KMS-11 (cell line): Measurements from ENCODE around the gene PRM1.

Experiments used
- H2AFZ ChIP-seq: fragments of 200-600 bp; sonication (generic); 2 replicates; pipeline ENCODE4 v1.6.1; 2016; ENCODE audit warnings: antibody characterized with exemption, mixed run types, low read depth
- H3K27ac ChIP-seq: fragments of 200-600 bp; sonication (generic); 2 replicates; pipeline ENCODE4 v1.6.1; 2016; ENCODE audit warnings: mild to moderate bottlenecking, mixed run types
- H3K27me3 ChIP-seq: fragments of 200-600 bp; sonication (generic); 2 replicates; pipeline ENCODE4 v1.6.1; 2017; ENCODE audit warnings: mild to moderate bottlenecking, low read depth, mixed run types, moderate library complexity; ENCODE audit not compliant: insufficient read depth
- H3K36me3 ChIP-seq: fragments of 200-600 bp; sonication (generic); 2 replicates; pipeline ENCODE4 v1.6.1; 2017; ENCODE audit warnings: mild to moderate bottlenecking, mixed run types; ENCODE audit not compliant: insufficient read depth
- H3K4me1 ChIP-seq: fragments of 200-600 bp; sonication (generic); 2 replicates; pipeline ENCODE4 v1.6.1; 2016; ENCODE audit warnings: mild to moderate bottlenecking, low read depth, mixed run types; ENCODE audit not compliant: poor library complexity, severe bottlenecking
- H3K4me2 ChIP-seq: fragments of 200-600 bp; sonication (generic); 2 replicates; pipeline ENCODE4 v1.7.0; 2016; ENCODE audit warnings: mild to moderate bottlenecking, mixed run types
- H3K4me3 ChIP-seq: fragments of 200-600 bp; sonication (generic); IDR thresholded peaks from 2 replicates; pipeline ENCODE4 v1.6.1; 2017; ENCODE audit warnings: low read depth, low read length, mixed read lengths; ENCODE audit not compliant: insufficient read depth
- H3K79me2 ChIP-seq: fragments of 200-600 bp; sonication (generic); 2 replicates; pipeline ENCODE4 v1.6.1; 2016; ENCODE audit warnings: low read depth, mixed run types; ENCODE audit not compliant: insufficient read depth
- H3K9ac ChIP-seq: fragments of 200-600 bp; sonication (generic); 2 replicates; pipeline ENCODE4 v1.6.1; 2016; ENCODE audit warnings: mild to moderate bottlenecking, mixed run types
- H4K20me1 ChIP-seq: fragments of 200-600 bp; sonication (generic); 2 replicates; pipeline ENCODE4 v1.6.1; 2016; ENCODE audit warnings: mild to moderate bottlenecking, mixed run types; ENCODE audit not compliant: insufficient read depth
- TF ChIP-seq, protein P1 (sequence below): fragments of 200-600 bp; sonication (generic); conservative IDR thresholded peaks from 2 replicates; pipeline ENCODE4 v1.6.1; 2017; ENCODE audit warnings: low read depth, mild to moderate bottlenecking, antibody characterized with exemption, low read length, moderate library complexity, mixed read lengths

PRM1 gene

DNA sequence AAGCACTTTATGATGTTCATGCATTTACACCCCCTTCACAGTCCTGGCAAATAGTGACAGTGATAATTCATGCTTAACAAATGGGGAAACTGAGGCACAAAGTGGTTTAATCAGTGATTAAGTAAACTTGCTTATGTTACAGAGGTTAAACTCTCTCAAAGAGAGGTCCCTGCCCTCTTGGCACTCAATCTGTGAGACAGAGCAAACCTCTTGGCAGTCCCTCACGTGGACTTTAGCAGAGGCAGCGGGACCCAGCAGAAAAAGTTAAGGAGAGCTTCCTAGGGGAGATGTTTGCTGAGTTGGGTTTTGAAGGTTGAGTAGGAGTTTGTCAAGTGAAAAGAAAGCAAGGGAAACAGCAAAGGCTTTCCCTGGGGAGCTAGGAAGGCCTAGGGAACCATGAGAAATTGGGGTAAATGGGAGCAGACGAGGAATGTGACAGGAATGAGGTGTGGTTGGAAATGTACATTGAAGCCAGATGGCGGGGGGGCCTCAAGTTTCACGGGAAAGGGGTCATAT is 35.9 kb downstream of the PRM1 start:
- H3K27me3 ChIP-seq: no peaks in the 10 kb centered on the region
- no peak overlapping the region for H3K4me3 ChIP-seq
- H3K79me2 ChIP-seq: no peaks in the 10 kb centered on the region
- H3K4me2 ChIP-seq: no peak overlapping the region; the same call in 1 of the 2 replicates
- no peaks in the 10 kb centered on the region for H4K20me1 ChIP-seq
- no peak overlapping the region for H3K9ac ChIP-seq
- H3K27ac ChIP-seq: no peak overlapping the region
- TF ChIP-seq, protein P1, sequence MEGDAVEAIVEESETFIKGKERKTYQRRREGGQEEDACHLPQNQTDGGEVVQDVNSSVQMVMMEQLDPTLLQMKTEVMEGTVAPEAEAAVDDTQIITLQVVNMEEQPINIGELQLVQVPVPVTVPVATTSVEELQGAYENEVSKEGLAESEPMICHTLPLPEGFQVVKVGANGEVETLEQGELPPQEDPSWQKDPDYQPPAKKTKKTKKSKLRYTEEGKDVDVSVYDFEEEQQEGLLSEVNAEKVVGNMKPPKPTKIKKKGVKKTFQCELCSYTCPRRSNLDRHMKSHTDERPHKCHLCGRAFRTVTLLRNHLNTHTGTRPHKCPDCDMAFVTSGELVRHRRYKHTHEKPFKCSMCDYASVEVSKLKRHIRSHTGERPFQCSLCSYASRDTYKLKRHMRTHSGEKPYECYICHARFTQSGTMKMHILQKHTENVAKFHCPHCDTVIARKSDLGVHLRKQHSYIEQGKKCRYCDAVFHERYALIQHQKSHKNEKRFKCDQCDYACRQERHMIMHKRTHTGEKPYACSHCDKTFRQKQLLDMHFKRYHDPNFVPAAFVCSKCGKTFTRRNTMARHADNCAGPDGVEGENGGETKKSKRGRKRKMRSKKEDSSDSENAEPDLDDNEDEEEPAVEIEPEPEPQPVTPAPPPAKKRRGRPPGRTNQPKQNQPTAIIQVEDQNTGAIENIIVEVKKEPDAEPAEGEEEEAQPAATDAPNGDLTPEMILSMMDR: no peak
- H2AFZ ChIP-seq: no peak overlapping the region
- H3K4me1 ChIP-seq: peaks cover 24% of the 10 kb centered on the region
- no peaks in the 10 kb centered on the region for H3K36me3 ChIP-seq

GRCh38 chr16:11242658-11243057 is 38.5 kb downstream of the PRM1 start:
- no peak overlapping the region for H3K4me3 ChIP-seq
- no peak overlapping the region for H3K4me2 ChIP-seq
- peaks cover 24% of the 10 kb centered on the region for H3K4me1 ChIP-seq
- H3K9ac ChIP-seq: no peak overlapping the region
- no peaks in the 10 kb centered on the region for H3K36me3 ChIP-seq
- H2AFZ ChIP-seq: no peak overlapping the region
- TF ChIP-seq, protein P1: no peak
- H3K27ac ChIP-seq: no peak overlapping the region
- no peaks in the 10 kb centered on the region for H4K20me1 ChIP-seq
- H3K27me3 ChIP-seq: no peaks in the 10 kb centered on the region
- no peaks in the 10 kb centered on the region for H3K79me2 ChIP-seq

GRCh38 chr16:11241480-11242204 is 39.5 kb downstream of the PRM1 start:
- H3K4me1 ChIP-seq: peaks cover 22% of the 10 kb centered on the region
- H3K27me3 ChIP-seq: no peaks in the 10 kb centered on the region
- H3K79me2 ChIP-seq: no peaks in the 10 kb centered on the region
- no peak overlapping the region for H2AFZ ChIP-seq
- H3K27ac ChIP-seq: no peak overlapping the region
- TF ChIP-seq, protein P1: no peak
- no peak overlapping the region for H3K4me2 ChIP-seq
- no peaks in the 10 kb centered on the region for H4K20me1 ChIP-seq
- no peaks in the 10 kb centered on the region for H3K36me3 ChIP-seq
- no peak overlapping the region for H3K9ac ChIP-seq
- no peak overlapping the region for H3K4me3 ChIP-seq

DNA sequence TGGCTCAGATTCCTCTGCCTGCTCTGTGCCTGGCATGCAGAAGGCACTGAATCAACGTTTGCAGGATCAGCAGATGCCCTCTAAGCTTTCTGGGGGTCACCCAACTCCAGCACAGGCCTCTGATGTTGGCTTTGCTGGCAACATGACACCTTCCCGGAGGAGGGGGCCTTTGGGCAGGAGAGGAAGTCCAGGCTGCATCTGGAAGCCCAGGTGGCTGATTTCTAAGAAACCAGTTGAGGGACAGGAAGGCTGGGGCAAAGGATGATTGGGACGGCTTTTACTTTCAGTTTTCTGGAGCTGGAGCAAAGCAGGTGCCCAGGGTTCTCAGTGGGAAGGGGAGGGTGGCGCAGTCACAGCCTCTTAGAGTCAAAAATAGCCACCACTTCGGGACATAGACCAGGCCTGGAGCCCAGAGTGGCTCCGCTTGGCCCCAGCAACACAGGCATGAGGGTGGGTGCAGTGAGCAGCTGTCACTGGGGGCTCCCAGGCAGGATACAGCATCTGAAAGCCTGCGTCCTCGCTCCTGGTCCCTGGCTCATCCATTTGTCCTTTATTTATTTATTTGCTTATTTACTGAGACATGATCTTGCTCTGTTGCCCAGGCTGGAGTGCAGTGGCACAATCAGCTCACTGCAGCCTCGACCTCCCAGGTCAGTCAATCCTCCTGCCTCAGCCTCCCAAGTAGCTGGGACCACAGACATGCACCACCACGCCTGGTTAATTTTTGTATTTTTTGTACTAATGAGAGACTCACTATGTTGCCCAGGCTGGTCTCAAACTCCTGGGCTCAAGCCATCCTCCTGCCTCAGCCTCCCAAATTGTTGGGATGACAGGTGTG is 40.3 kb downstream of the PRM1 start:
- H3K4me2 ChIP-seq: peak overlapping the region; percentile 6; the same call in 1 of the 2 replicates
- H3K9ac ChIP-seq: no peak overlapping the region
- no peaks in the 10 kb centered on the region for H4K20me1 ChIP-seq
- peaks cover 14% of the 10 kb centered on the region for H3K4me1 ChIP-seq
- no peak overlapping the region for H3K4me3 ChIP-seq
- H3K36me3 ChIP-seq: no peaks in the 10 kb centered on the region
- peak overlapping the region; percentile 40; the same call in 1 of the 2 replicates for H2AFZ ChIP-seq
- TF ChIP-seq, protein P1: no peak
- no peak overlapping the region for H3K27ac ChIP-seq
- no peaks in the 10 kb centered on the region for H3K79me2 ChIP-seq
- no peaks in the 10 kb centered on the region for H3K27me3 ChIP-seq
